ENCODE measurements around the gene SLC46A1. TPM values are rescaled to one million over a fixed set of nuclear protein-coding genes. Genes with fewer than 3 reads are reported as not detected.

Gene SLC46A1
- total and polyA plus RNA-seq, 2 of the 13 experiments (the other 11 are each of a cell fraction or from before 2014, with no cell fraction given), result 19.6 to 22.6 TPM

DNA sequence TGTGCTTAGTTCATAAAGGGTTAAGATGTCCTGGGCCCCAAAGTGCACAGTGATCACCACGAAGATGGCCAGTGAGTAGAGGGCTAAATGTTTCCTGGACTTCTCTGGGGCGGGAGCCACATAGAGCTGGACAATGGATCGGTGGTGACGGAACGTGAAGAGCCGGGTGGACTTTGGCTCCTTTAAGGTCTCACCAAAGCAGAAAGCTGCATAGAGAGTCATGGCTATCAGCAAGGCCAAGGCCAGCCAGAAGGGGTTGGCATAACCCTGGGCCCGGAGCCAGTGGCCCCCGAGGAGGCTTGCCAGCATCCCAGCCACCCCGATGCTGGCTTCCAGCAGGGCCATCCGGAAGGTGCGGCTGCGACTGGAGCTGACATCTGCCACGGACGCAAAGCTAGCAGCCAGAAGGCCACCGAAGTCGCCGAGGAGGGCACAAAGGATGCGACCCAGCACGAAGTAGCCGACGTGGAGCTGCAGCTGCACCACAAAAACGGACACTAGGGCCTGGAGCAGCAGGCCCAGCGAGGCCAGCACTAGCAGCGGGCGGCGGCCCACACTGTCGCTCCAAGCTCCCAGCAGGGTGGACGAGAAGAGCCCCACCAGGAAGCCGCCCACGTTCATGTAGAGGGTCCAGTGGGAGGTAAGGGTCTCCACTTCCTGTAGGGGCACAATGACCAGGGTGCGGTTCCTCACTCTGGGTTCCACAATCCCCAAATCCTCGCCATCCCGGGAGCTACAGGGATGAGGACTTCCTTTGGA is 1.0 kb downstream of the SLC46A1 start (continued):
- TF ChIP-seq, protein P1, sequence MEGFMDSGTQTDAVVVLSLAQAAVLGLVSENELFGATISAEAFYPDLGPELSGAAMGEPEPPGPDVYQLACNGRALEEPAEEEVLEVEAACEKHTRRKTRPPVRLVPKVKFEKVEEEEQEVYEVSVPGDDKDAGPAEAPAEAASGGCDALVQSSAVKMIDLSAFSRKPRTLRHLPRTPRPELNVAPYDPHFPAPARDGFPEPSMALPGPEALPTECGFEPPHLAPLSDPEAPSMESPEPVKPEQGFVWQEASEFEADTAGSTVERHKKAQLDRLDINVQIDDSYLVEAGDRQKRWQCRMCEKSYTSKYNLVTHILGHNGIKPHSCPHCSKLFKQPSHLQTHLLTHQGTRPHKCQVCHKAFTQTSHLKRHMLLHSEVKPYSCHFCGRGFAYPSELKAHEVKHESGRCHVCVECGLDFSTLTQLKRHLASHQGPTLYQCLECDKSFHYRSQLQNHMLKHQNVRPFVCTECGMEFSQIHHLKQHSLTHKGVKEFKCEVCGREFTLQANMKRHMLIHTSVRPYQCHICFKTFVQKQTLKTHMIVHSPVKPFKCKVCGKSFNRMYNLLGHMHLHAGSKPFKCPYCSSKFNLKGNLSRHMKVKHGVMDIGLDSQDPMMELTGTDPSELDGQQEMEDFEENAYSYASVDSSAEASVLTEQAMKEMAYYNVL (CRISPR knock-in tag; IDR thresholded peaks at IDR 0.05; ENCODE audit: borderline replicate concordance), result no peak
- TF ChIP-seq ZNF180 (CRISPR knock-in tag; IDR thresholded peaks at IDR 0.05; ENCODE audit: borderline replicate concordance, low read depth) (no peak), NFRKB (IDR thresholded peaks at IDR 0.05) (no peak), ZNF839 (CRISPR knock-in tag; IDR thresholded peaks at IDR 0.05; ENCODE audit: borderline replicate concordance) (no peak), TGIF2 (CRISPR knock-in tag; IDR thresholded peaks at IDR 0.05) (no peak), SRY (CRISPR knock-in tag; IDR thresholded peaks at IDR 0.05) (0 out of 2 replicates have a peak, but pooled peaks have one; percentile 41), ZSCAN20 (CRISPR knock-in tag; IDR thresholded peaks at IDR 0.05; ENCODE audit: borderline replicate concordance) (0 out of 2 replicates have a peak, but pooled peaks have one; percentile 6), SKI (IDR thresholded peaks at IDR 0.05; ENCODE audit: partially characterized antibody) (peak; percentile 85), BCL6 (CRISPR knock-in tag; IDR thresholded peaks at IDR 0.05) (peak; percentile 87)

DNA sequence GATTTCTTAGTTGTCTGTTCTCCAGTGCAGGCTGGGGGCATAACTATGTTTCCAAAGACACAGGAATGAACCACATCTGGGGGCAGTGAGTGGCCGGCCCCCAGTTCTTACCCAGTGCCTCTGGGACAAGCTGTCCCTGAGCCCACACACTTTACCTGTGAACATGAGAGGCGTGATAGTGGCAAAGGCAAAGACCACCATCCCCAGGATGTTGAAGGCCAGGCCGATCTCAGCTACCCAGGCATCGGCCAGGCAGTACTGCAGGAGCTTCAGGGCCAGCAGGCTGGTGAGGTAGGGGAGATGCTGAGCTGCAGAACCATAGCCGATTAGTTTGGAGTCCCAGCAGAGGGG is 1.6 kb downstream of the SLC46A1 start:
- Histone ChIP-seq H3K36me3 (replicated peaks in 1 of 2; ENCODE audit: control insufficient read depth in 1 of 2, insufficient read depth in 2 of 2, low read length in 2 of 2) (peaks cover 9 to 33% of the 10 kb centered on the region in 2 experiments), H3K4me1 (ENCODE audit: insufficient read depth, low read length) (peaks cover 31% of the 10 kb centered on the region), H3K4me2 (ENCODE audit: low read depth, low read length) (peak overlapping the region; percentile 97), H3K27ac (ENCODE audit: extremely low read length, insufficient read depth, low read length) (peak overlapping the region; percentile 67), H3K79me2 (ENCODE audit: insufficient read depth, low read length) (peaks cover 13% of the 10 kb centered on the region), H3K9ac (ENCODE audit: insufficient read depth, low read depth, low read length) (peak overlapping the region; percentile 79), H2AFZ (ENCODE audit: low read length) (no peak overlapping the region), H4K20me1 (ENCODE audit: insufficient read depth, low read length) (no peaks in the 10 kb centered on the region), H3K4me3 (replicated peaks in 1 of 3; ENCODE audit: insufficient read depth in 1 of 3, low read depth in 2 of 3, low read length in 3 of 3) (peak overlapping the region; percentile 68 to 84 (median 76); a peak in 5 of 6 replicates), H3K9me3 (ENCODE audit: low read length) (no peaks in the 10 kb centered on the region), H3K27me3 (ENCODE audit: control insufficient read depth in 1 of 2, insufficient read depth in 2 of 2, low read length in 2 of 2) (no peaks in the 10 kb centered on the region; a peak in 1 of 5 replicates)
- DNase-seq (ENCODE audit: low spot score) (no peak), FAIRE-seq (no peak), ATAC-seq (peak; percentile 32)
- CTCF ChIA-PET (ENCODE audit: low intra/inter-chr PET ratio, low total read pairs), result no interaction called here
- in situ Hi-C loops (cut with HindIII; ENCODE audit: extremely low pct_ligation_motif_present, low pct_unique_long_range_greater_than_20kb) (no loop called here), intact Hi-C loops (cut with micrococcal nuclease; ENCODE audit: unreplicated experiment) (no loop called here)
- TF ChIP-seq ZNF550 (CRISPR knock-in tag; IDR thresholded peaks at IDR 0.05; ENCODE audit: borderline replicate concordance) (0 out of 2 replicates have a peak, but pooled peaks have one; percentile 12), CBX5 (CRISPR knock-in tag; IDR thresholded peaks at IDR 0.05; ENCODE audit: borderline replicate concordance) (0 out of 2 replicates have a peak, but pooled peaks have one; percentile 11), SMC3 (IDR thresholded peaks at IDR 0.05; ENCODE audit: low read length) (no peak), NCOA1 (CRISPR knock-in tag; IDR thresholded peaks at IDR 0.05) (peak; percentile 70; the same call in 1 of the 2 replicates), ZMYM4 (CRISPR knock-in tag; IDR thresholded peaks at IDR 0.05) (0 out of 2 replicates have a peak, but pooled peaks have one; percentile 9)
- TF ChIP-seq, protein P2, sequence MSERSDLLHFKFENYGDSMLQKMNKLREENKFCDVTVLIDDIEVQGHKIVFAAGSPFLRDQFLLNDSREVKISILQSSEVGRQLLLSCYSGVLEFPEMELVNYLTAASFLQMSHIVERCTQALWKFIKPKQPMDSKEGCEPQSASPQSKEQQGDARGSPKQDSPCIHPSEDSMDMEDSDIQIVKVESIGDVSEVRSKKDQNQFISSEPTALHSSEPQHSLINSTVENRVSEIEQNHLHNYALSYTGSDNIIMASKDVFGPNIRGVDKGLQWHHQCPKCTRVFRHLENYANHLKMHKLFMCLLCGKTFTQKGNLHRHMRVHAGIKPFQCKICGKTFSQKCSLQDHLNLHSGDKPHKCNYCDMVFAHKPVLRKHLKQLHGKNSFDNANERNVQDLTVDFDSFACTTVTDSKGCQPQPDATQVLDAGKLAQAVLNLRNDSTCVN (CRISPR knock-in tag; IDR thresholded peaks at IDR 0.05; ENCODE audit: borderline replicate concordance), result no peak
- BruUV-seq (replicated peaks), result no TSS peak
- POLR2A ChIA-PET, result interaction anchor here (0.8 to 3.4 kb wide), 13 partner anchors 9 to 146 kb away, joined by 3 to 122 read pairs (median 18); partner anchors contain the start of genes IFT20, POLDIP2, SARM1 and SEBOX
- WGBS (ENCODE audit: low lambda C conversion rate), result 56% methylated on average over 5 of the region's 5 CpGs
